OCI-LY1 (cell line): ENCODE results near the gene SLCO2A1.

Experiments used
- H2AFZ ChIP-seq: fragments of 200-600 bp; sonication (generic), shearing (Covaris generic); 2 replicates; pipeline ENCODE4 v1.6.0; 2014; ENCODE audit warnings: antibody characterized with exemption, mild to moderate bottlenecking, low read length
- H3F3A ChIP-seq: fragments of 200-600 bp; sonication (generic), shearing (Covaris generic); 2 replicates; pipeline ENCODE4 v1.6.0; 2014; ENCODE audit warnings: mild to moderate bottlenecking, antibody characterized with exemption, low read length, moderate library complexity; ENCODE audit not compliant: insufficient read depth
- H3K27ac ChIP-seq: fragments of 200-600 bp; sonication (generic); 2 replicates; pipeline ENCODE4 v1.5.1; 2014; ENCODE audit warnings: low read length, mixed run types, mild to moderate bottlenecking, low read depth; ENCODE audit not compliant: poor library complexity, severe bottlenecking
- H3K27me3 ChIP-seq: fragments of 200-600 bp; sonication (generic); 2 replicates; pipeline ENCODE4 v1.6.0; 2014; ENCODE audit warnings: antibody characterized with exemption, mild to moderate bottlenecking, low read length, moderate library complexity; ENCODE audit not compliant: insufficient read depth
- H3K36me3 ChIP-seq: fragments of 200-600 bp; sonication (generic); 2 replicates; pipeline ENCODE4 v1.6.1; 2014; ENCODE audit warnings: mild to moderate bottlenecking, antibody characterized with exemption, low read length, moderate library complexity, mixed read lengths; ENCODE audit not compliant: insufficient read depth
- H3K4me1 ChIP-seq: fragments of 200-600 bp; sonication (generic); 2 replicates; pipeline ENCODE4 v1.5.1; 2014; ENCODE audit warnings: mild to moderate bottlenecking, low read length, moderate library complexity; ENCODE audit not compliant: insufficient read depth, severe bottlenecking
- H3K4me2 ChIP-seq: fragments of 200-600 bp; sonication (generic), shearing (Covaris generic); 2 replicates; pipeline ENCODE4 v1.6.1; 2014; ENCODE audit warnings: low read length
- H3K4me3 ChIP-seq: fragments of 200-600 bp; sonication (generic); 2 replicates; pipeline ENCODE4 v1.5.1; 2014; ENCODE audit warnings: low read length, low read depth, mild to moderate bottlenecking, mixed read lengths; ENCODE audit not compliant: poor library complexity, severe bottlenecking
- H3K79me2 ChIP-seq: fragments of 200-600 bp; shearing (Covaris generic); 2 replicates; pipeline ENCODE4 v1.6.1; 2016; ENCODE audit warnings: mixed run types, low read length, mixed read lengths; ENCODE audit not compliant: insufficient read depth
- H3K9ac ChIP-seq: fragments of 200-600 bp; sonication (generic), shearing (Covaris generic); 2 replicates; pipeline ENCODE4 v1.6.1; 2014; ENCODE audit warnings: mild to moderate bottlenecking, low read length, mixed read lengths
- H3K9me2 ChIP-seq: fragments of 200-600 bp; sonication (generic), shearing (Covaris generic); 2 replicates; pipeline ENCODE4 v1.6.1; 2014; ENCODE audit warnings: low read depth, mild to moderate bottlenecking, low read length, mixed read lengths
- H3K9me3 ChIP-seq: fragments of 200-600 bp; shearing (Covaris generic); 2 replicates; pipeline ENCODE4 v1.6.1; 2014; ENCODE audit warnings: low read length, mixed read lengths
- H4K20me1 ChIP-seq: fragments of 200-600 bp; sonication (generic), shearing (Covaris generic); 2 replicates; pipeline ENCODE4 v1.6.0; 2016; ENCODE audit warnings: mild to moderate bottlenecking, low read length; ENCODE audit not compliant: insufficient read depth
- CTCF ChIP-seq: fragments of 200-600 bp; sonication (generic), shearing (Covaris generic); IDR thresholded peaks from 2 replicates; pipeline ENCODE4 v1.5.1; 2017; ENCODE audit warnings: mild to moderate bottlenecking, antibody characterized with exemption, low read length, moderate library complexity, mixed read lengths
- EZH2 ChIP-seq: fragments of 200-600 bp; sonication (generic), shearing (Covaris generic); IDR thresholded peaks from 2 replicates; pipeline ENCODE4 v1.8.0; 2017; ENCODE audit warnings: borderline replicate concordance, mixed run types, mild to moderate bottlenecking, antibody characterized with exemption, low read length, moderate library complexity, mixed read lengths

The SLCO2A1 gene

GRCh38 chr3:133970339-133970738 is 59.4 kb downstream of the SLCO2A1 start:
- H3K79me2 ChIP-seq, result no peaks in the 10 kb centered on the region
- no peaks in the 10 kb centered on the region for H3K4me1 ChIP-seq
- no peaks in the 10 kb centered on the region for H3K36me3 ChIP-seq
- no peak for TF ChIP-seq CTCF
- TF ChIP-seq EZH2, result no peak
- H3K4me3 ChIP-seq, result no peak overlapping the region
- no peak overlapping the region for H3K9ac ChIP-seq
- no peak overlapping the region for H2AFZ ChIP-seq
- H3K27me3 ChIP-seq, result no peaks in the 10 kb centered on the region
- H3K9me2 ChIP-seq, result no peaks in the 10 kb centered on the region
- no peaks in the 10 kb centered on the region for H3K9me3 ChIP-seq
- no peak overlapping the region for H3K27ac ChIP-seq
- H3F3A ChIP-seq, result no peaks in the 10 kb centered on the region
- H4K20me1 ChIP-seq, result no peaks in the 10 kb centered on the region
- H3K4me2 ChIP-seq, result no peak overlapping the region

- Histone ChIP-seq H4K20me1 (no peaks in the 10 kb centered on the region), H3K36me3 (no peaks in the 10 kb centered on the region), H3K27ac (no peak overlapping the region), H3K4me3 (no peak overlapping the region), H3K79me2 (no peaks in the 10 kb centered on the region), H3K4me2 (no peak overlapping the region), H2AFZ (no peak overlapping the region), H3K9me2 (no peaks in the 10 kb centered on the region), H3K9ac (no peak overlapping the region), H3F3A (no peaks in the 10 kb centered on the region), H3K27me3 (no peaks in the 10 kb centered on the region; the same call in 1 of the 2 replicates), H3K9me3 (no peaks in the 10 kb centered on the region), H3K4me1 (no peaks in the 10 kb centered on the region)
- TF ChIP-seq CTCF (no peak), EZH2 (no peak)
Observed at GRCh38 chr3:133967992-133968892, 61.5 kb downstream of the SLCO2A1 start.

GRCh38 chr3:133966954-133967353 is 62.8 kb downstream of the SLCO2A1 start:
- no peak overlapping the region for H2AFZ ChIP-seq
- no peaks in the 10 kb centered on the region for H3F3A ChIP-seq
- TF ChIP-seq EZH2 (no peak), CTCF (no peak)
- no peaks in the 10 kb centered on the region for H3K79me2 ChIP-seq
- no peak overlapping the region for H3K27ac ChIP-seq
- no peaks in the 10 kb centered on the region for H4K20me1 ChIP-seq
- no peak overlapping the region for H3K9ac ChIP-seq
- no peak overlapping the region for H3K4me3 ChIP-seq
- H3K36me3 ChIP-seq, result no peaks in the 10 kb centered on the region
- H3K4me2 ChIP-seq, result no peak overlapping the region
- H3K4me1 ChIP-seq, result no peaks in the 10 kb centered on the region
- H3K27me3 ChIP-seq, result no peaks in the 10 kb centered on the region; the same call in 1 of the 2 replicates
- H3K9me3 ChIP-seq, result no peaks in the 10 kb centered on the region
- H3K9me2 ChIP-seq, result no peaks in the 10 kb centered on the region
